ENCODE measurements around the gene ADAMTS13.

ADAMTS13 gene

DNA sequence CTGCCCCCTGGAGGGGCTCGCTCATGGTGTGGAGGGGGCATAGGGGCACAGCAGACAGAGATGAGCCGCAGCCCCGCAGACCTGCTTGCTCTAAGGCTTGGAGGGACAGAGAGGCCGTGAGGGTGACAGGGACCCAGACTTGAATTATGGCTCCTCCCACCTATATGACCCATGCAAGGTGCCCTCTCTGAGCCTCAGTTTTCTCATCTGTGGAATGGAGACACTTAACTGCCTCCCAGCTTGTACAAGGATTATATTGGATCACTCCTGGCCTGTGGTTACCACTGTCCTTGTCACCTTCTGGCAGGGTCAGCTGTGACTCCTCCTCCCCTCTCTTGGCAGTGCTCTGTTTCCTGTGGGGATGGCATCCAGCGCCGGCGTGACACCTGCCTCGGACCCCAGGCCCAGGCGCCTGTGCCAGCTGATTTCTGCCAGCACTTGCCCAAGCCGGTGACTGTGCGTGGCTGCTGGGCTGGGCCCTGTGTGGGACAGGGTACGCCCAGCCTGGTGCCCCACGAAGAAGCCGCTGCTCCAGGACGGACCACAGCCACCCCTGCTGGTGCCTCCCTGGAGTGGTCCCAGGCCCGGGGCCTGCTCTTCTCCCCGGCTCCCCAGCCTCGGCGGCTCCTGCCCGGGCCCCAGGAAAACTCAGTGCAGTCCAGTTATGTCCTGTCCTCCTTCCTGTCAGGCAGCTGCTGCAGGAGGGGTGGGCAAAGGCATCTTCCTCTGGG lies 32.9 kb downstream of the ADAMTS13 start:
- no peak for DNase-seq (ENCODE audit: low read depth)

DNA sequence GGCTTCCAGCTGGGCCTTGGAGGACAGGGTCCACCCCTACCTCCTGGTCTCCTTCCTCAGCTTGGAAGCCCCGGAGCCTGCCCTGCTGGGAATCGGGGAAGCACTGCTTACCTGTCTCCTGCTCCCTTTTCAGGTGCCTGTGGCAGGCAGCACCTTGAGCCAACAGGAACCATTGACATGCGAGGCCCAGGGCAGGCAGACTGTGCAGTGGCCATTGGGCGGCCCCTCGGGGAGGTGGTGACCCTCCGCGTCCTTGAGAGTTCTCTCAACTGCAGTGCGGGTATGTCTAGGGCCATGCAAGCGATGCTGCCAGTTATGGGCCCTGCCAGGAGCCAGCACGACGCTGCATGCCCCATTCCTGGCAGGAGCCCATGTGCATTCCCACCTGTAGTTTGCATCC lies 33.8 kb downstream of the ADAMTS13 start:
- no peak for DNase-seq (ENCODE audit: low read depth)

- DNase-seq (ENCODE audit: low read depth) = no peak
These were observed 34.2 kb downstream of the ADAMTS13 start for GRCh38 chr9:133456409-133456808.

GRCh38 chr9:133457233-133457632 lies 35.1 kb downstream of the ADAMTS13 start:
- DNase-seq (ENCODE audit: low read depth) = no peak

DNA sequence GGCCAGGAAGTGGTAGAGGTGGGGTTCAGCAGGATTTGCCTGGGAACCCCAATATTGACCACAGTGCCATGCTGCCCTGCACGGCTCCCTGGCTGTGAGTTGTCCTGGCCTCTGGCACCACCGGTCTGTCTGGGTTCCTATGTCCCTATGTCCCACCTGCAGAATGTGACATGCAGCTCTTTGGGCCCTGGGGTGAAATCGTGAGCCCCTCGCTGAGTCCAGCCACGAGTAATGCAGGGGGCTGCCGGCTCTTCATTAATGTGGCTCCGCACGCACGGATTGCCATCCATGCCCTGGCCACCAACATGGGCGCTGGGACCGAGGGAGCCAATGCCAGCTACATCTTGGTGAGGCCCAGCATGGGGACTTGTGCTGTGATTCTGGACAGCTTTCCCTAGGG lies 35.6 kb downstream of the ADAMTS13 start:
- no peak for DNase-seq (ENCODE audit: low read depth)

- no peak for DNase-seq (ENCODE audit: low read depth)
These were observed 36.6 kb downstream of the ADAMTS13 start for GRCh38 chr9:133458643-133459312.

- DNase-seq (ENCODE audit: low read depth) = peak; percentile 90
These were observed 37.6 kb downstream of the ADAMTS13 start, which contains the start of gene CACFD1 for GRCh38 chr9:133459476-133460404. Gene CACFD1 (plus strand): TSS chr9:133459978. CDS start chr9:133460067, 89 bp downstream.

DNA sequence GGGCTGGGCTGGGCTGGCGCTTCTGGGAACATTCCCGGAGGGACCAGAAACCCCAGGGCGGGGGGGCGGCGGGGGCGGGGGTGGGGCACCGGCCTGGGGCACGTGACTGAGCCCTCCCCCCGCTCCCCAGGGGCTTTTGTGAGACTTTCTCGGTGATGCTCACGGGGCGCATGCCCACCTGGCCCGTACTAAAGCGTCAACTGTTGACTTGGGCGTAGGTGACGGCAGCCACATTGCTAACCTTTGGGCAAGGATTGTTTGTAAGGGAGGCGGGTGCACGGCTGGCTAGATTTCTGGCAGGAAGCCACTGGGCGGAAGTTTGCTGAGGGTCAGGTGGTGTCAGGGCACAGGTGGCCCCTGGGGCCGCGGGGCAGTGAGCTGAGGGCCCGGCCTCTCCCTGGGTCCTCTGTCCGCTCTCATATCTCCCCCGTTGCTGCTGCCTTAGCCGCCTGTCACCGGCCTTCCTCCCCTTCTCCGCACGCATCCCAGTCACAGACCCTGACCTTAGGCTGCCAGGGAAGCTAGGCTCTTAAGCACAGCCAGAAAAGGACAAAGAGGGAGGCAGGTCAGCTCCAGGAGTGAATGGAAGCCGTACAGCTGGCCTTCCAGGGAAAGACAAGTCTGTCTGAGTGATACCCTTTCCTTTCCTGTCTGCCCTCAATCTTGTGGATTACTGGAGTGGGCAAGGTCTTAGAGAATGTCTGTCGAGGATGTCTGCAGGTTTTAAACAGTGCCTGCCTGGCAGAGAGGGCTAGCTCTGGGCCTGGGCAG lies 38.4 kb downstream of the ADAMTS13 start:
- no peak for DNase-seq (ENCODE audit: low read depth)

GRCh38 chr9:133461975-133462374 lies 39.8 kb downstream of the ADAMTS13 start:
- no peak for DNase-seq (ENCODE audit: low read depth)

DNA sequence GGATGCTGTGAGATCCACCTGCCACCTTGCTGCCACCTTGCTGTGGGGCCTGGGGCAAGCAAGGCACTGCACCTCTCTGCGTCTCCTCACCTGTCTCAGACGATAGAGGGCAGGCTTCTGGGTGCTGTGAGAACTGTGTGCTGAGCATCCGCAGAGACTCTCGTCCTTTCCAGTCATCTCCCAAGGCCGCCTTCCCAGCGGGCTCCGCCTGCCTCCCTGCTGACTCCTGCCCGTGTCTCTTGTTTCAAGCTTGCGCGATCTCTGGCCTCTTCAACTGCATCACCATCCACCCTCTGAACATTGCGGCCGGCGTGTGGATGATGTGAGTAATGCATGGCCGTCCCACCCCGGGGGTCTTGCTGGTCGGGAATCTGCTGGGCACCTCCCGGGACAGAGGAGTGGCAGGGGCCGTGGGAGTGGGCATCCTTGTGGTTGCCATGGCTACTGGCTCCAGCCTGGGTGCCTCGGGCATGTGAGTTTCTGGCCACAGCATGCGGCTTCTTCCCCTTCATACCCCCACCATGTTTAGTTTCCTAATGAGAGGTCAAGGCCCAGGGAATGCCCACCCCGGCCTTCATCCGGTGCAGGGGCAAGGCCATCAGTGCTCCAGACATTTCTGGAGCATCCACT lies 41.2 kb downstream of the ADAMTS13 start:
- DNase-seq (ENCODE audit: low read depth) = no peak

DNA sequence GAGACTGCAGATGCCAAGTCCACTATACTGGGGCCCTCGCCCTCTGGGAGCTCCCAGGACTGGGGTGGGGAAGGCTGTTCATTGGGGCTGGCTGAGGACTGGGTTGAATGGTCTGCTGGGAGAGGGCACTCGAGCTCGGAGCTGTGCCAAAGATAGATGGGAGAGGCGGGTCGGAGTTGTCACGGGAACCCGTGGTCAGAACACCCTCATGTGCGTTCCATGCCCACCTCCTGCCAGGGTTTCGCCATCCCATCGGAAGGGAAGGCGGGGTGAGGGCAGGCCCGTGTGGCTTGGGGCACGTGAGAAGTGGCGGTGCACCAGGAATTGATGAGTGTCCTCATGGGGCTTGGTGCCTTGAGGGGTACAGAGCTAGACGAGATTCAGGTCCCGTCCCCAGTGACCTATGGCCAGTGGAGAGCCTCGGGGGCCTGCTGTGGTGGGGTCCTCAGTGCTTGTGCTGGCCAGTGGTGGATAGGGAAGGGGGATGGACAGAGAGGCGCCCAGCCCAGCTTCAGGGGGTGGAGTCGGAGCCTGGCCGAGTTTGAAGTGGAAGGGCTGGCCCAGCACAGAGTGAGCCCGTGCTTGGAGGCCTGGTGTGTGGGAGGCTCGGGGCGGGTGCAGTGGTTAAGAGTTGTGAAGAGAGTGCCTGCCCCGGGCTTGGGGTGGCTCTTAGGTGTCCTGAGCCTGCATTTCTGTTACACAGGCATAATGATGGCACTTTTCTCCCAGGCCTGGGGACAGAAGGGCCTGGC lies 41.9 kb downstream of the ADAMTS13 start:
- DNase-seq (ENCODE audit: low read depth) = no peak

- no peak for DNase-seq (ENCODE audit: low read depth)
These were observed 42.5 kb downstream of the ADAMTS13 start for GRCh38 chr9:133464638-133465037.

- DNase-seq (ENCODE audit: low read depth) = no peak
These were observed 43.8 kb downstream of the ADAMTS13 start for GRCh38 chr9:133465984-133466383.

DNA sequence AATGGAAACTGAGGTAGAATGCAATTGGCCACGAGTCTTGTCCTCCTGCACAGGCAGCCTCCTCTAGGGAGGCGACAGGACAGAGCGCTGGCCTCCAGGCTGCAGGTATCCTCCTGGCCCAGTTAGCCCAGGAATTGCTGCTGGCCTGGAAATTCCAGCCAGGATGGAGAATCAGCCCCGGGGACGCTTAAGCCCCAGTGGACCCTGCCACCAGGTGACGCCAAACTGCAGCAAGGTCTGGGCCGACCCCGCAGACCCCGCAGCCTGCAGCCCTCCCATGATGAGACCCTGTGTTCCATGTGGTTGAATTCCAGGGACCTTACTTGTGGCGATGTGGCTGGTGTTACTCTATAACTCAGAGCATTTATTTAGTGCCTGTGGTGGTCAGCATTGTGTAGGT lies 44.9 kb downstream of the ADAMTS13 start:
- no peak for DNase-seq (ENCODE audit: low read depth)

DNA sequence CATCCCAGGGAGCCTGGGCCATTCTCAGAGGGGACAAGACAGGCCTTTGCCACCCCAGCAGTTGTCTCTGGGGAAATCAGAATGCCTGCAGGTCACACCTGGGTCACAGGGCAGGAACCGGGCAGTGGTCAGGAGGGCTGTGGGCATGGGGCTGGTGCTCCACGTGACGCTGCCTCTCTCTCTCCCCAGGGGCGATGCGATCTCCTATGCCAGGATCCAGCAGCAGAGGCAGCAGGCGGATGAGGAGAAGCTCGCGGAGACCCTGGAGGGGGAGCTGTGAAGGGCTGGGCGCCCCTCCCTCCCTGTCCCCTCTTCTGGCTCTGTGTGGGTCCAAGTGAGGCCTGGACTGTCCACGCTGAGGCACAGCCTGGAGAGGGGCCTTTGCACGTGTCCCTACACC lies 46.2 kb downstream of the ADAMTS13 start:
- DNase-seq (ENCODE audit: low read depth) = no peak

- no peak for DNase-seq (ENCODE audit: low read depth)
These were observed 46.7 kb downstream of the ADAMTS13 start for GRCh38 chr9:133468777-133469421.

- DNase-seq (ENCODE audit: low read depth) = no peak
These were observed 48.3 kb downstream of the ADAMTS13 start for GRCh38 chr9:133470427-133470924.

- DNase-seq (ENCODE audit: low read depth) = no peak
These were observed 48.8 kb downstream of the ADAMTS13 start for GRCh38 chr9:133470988-133471387.

GRCh38 chr9:133471551-133472276 lies 49.5 kb downstream of the ADAMTS13 start:
- no peak for DNase-seq (ENCODE audit: low read depth)

Measured in T-helper 22 cell (primary cell).